Amygdala (tissue), 56 donors: ENCODE results near the gene MTG1.

Source experiments
- DNase-seq, 56 donors: peaks; one replicate each; lab custom pipeline; 2025; lab: John Stamatoyannopoulos, UW

The MTG1 gene, protein sequence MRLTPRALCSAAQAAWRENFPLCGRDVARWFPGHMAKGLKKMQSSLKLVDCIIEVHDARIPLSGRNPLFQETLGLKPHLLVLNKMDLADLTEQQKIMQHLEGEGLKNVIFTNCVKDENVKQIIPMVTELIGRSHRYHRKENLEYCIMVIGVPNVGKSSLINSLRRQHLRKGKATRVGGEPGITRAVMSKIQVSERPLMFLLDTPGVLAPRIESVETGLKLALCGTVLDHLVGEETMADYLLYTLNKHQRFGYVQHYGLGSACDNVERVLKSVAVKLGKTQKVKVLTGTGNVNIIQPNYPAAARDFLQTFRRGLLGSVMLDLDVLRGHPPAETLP

DNA sequence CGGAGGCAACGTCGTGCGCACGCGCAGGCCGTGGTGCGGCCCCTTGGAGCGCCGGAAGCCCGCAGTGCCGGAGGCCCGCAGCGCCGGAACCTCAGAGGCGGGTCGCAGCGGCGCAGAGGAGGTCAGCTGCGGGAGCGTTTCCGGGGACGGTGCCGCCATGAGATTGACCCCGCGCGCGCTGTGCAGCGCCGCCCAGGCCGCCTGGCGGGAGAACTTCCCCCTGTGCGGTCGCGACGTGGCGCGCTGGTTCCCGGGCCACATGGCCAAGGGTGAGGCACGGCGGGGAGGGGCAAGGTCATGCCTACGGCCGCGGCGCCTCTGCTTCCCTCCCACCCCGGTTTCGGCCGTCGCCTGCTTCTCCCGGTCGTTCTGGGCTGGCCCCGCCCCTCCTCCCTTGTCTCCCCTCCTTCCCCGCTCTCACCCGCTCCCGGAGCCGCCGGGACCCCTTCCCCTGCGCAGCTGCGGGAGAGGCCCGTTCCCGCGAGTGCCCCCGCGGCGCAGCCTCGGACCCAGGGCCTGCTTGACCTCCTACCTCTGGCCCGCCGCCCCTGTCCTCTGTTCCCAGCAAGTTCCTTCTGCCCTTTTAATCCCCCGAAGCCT is at the start of gene MTG1:
MTG1 (plus strand) TSS at position 94 of the 600 bp plus-strand sequence; CDS start at position 158, 64 bp downstream.
- peak; percentile 23 to 96 (median 87) for DNase-seq

DNA sequence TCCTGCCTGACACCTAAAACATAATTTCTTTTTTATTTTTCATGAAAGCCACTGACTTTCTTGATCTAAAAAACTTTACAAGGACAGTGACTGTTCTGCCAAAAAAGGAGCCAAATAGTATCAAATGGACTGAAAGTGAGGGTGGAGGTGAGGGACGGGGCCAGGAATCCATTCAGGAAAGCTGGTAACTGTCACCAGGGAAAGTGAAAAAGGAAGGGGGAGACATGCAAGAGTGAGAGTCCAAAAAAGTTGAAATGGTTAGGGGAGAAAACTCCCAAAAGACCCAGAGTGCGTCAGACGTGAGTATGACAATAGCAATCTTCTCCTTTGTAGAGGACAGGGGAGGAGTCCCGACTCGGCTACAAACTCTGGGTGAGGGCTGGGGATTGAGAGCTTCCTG is 49.7 kb upstream of the MTG1 start:
- no peak for DNase-seq

GRCh38 chr10:133346413-133346812 is 47.5 kb upstream of the MTG1 start:
- DNase-seq = no peak

DNA sequence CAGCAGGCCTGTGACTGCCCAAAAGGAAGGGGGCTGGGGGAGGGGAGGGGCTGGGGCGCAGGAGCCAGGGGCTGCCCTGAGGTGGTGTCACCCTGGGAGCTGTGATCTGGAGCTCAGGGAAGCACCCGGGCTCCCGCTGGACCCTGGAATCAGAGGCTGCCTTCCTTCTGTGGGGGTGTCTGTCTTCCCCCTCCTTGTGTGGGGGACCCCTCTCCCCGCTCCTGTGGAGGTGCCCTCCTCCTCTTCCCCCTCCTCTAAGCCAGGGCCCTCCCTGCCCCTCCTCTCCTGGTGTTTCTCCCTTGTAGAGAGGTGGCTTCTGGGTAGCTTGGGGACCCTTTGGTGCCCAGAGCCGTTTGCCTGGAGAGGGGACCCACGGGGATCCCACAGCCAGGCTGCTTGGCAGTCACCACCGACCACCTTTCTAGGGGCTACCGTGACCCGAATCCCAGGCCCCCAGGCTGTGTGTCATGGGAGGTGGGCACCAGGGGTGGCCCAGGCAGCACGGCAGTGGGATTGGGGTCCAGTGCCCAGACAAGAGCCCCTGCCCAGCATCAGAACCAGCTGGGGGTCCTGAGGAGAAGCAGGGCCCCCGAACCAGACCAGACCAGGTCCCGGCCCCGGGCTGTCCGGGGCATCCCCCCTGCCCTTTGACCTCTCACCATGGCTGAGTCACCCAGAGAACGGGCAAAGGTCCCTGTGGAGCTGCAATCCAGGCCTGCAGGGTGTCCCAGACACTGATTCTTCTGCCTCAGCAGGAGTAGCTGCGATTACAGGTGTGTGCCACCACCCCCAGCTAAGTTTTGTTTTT is 46.0 kb upstream of the MTG1 start:
- DNase-seq = no peak

GRCh38 chr10:133349160-133349568 is 44.8 kb upstream of the MTG1 start:
- DNase-seq = no peak

GRCh38 chr10:133349577-133350011 is 44.4 kb upstream of the MTG1 start:
- DNase-seq = no peak

DNA sequence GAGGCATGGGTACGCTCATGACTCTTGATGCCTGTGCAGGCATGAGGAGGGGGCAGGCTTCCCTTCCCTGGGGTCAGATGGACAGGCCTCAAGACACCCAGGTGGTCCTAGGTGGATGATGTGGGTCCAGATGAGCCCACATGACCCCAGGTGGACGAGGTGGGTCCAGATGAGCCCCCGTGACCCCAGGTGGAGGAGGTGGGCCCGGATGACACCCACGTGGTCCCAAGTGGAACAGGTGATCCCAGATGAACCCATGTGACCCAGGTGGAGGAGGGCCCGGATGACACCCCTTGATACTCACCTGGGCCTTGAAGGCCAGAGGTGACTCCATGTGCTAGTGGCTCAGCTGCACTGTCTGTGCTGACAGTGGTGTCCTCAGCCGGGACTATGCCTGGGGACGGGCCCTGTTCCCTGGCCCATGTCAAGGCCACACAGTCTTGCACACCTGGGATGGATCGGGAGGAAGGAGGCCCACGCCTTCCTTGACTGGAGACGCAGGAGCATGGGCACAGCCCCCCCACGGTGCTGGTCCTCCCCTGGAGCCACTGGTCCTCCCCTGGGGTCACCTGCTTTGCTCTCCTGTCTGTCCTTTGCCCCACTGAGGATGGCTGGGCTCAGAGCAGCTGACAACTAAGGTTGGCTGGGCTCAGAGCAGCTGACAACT is 43.5 kb upstream of the MTG1 start:
- no peak for DNase-seq

- no peak for DNase-seq
These were observed 43.0 kb upstream of the MTG1 start for GRCh38 chr10:133350950-133351329.

- DNase-seq = no peak
These were observed 42.3 kb upstream of the MTG1 start for GRCh38 chr10:133351408-133352318.

DNA sequence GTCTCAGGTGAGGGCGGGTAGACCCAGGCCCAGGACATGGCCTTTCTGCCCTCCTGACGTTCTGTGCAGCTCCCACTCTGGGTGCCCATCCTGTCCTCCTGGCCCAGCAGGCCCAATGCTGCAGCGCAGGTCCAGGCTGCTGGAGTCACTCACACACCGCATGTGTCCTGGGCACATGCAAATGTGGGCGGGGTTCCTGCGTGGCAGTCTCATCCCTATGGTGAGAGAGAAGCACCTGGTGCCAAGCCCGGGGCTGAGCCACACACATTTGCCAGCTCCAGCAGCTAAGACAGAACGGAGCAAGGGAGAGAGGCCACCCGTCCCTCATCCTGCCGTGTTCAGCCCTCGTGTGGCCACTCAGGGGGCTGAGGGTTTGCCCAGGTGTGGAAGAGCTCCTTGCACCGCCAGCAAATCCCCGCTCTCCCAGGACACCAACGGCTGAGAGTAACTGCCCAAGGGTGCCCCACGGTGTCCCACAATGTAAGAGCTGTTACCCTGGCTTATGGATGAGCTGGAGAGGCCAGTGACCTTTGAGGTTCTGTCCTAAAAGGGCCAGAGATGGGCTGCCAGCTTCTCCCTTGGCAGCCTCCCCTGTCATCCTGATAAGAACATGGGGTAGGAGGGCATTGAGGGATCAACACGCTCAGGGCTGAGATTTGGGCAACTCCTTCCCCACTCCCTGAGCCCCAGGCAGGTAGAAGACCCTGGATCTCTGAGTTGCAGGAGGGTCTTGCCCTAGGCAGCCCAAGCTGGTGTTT is 40.6 kb upstream of the MTG1 start:
- no peak for DNase-seq

- DNase-seq = no peak
These were observed 39.9 kb upstream of the MTG1 start for GRCh38 chr10:133353988-133354605.

DNA sequence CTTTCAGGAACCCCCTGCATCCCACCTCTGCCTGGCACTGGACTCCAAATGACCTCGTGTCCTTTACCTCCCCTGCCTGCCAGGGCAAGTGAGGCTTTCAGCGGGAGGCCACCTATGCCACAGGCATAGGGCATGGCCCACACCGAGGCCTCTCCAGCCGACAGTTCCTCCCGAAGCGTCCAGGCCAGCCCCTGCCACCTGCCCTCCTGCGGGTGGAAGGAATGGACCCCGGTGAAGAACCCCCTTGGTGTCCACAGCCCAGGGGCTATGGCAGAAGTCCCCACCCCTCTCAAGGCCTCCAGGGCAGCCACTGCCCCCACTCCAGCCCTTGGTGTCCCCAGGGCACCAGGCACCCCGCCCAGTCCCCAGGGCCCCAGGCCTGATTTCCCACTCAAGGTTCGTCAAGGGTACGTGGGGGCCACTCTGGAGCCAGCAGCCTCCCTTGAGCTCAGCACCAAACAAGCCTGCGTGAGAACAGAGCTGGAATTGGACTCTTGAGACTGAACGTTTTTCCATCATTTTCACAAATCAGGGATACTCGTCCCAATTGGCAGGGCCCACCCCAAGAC is 39.2 kb upstream of the MTG1 start:
- DNase-seq = no peak

DNA sequence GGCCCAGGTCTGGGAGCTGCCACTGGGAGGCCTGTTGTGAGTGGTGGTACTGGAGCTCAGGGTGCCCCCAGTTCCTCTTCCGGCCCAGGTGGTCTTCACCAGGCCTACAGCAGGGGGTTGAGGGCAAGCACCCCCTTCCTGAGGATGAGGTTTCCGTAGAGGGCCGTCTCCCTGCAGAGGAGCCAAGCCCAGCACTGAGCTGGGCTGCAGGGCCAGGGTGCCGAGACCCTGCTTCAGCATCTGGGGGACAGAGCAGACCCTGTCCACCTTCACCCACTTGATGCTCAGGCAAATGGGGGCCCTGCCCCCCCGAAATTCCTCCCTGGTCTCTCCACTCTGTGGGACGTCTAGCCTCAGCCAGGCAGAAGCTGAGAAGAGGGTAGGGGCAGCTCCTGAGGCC is 38.7 kb upstream of the MTG1 start:
- no peak for DNase-seq

DNA sequence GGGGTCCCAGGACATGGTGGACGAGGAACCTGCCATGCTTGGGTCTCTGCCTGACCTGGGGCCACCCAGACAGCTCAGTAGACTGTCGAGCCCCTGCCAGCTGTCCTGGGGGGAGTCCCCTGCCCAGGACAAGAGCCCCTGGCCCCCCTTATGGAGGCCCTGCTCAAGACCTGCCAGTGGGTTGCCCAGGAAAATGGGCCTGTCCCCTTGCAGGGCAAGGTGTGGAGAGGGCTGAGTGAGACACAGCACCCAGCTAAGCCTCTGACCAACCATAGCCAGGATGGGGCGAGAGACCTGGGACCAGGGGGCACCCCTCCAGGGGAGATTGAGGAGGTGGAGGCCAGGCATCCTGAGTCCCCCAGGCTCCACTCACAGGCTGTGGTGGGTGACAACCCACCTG is 38.0 kb upstream of the MTG1 start:
- DNase-seq = no peak

DNA sequence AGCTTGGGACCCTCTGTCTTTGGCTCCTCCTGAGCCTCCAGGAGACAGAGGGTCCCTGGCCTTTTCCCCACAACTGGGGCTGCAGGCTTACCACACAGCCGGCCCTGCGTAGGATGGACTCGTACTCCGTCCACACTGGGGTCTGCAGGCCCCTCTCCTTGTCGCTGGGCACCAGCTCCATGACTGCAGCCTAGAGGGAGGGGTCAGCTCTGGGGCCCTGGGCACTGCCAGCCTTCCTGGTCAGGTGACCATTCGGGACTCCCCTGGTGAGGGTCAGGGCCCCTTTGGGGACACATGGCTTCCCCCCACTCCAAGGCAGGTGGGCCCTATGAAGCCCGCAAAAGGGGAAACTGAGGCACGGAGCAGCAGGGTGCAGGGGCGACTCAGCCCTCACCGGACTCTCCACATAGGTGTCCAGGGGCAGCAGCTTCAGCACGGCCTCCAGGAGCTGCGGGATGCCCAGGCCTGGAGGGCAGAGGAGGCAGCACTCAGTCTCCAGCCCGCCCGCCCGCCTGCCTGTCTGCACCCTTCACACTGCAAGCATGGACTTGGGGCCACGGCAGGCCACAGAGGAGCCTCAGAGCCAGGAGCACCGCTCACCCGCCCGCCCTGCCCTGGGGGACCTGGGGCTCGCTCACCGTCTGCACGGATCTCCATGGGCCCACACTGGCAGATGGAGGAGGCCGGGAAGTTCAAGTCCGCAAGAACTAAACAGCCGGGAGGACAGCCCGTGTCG is 37.2 kb upstream of the MTG1 start:
- DNase-seq = no peak

- peak in 7 of 56 donors; percentile 20 to 64 (median 50) for DNase-seq
These were observed 36.4 kb upstream of the MTG1 start, which contains the start of gene FUOM for GRCh38 chr10:133357285-133358161. Gene FUOM, minus strand, starts transcription at chr10:133358019. Its CDS starts 12 bp downstream, at chr10:133358007.
